Cardiac septum (tissue), 1 donor: ENCODE measurements around the gene DCST1. TPM values are rescaled to one million over a fixed set of nuclear protein-coding genes. Genes with fewer than 3 reads are reported as not detected.

Source experiments
- DNase-seq: peaks from one replicate; pipeline ENCODE4 v3.0.0-alpha.2; 2020; ENCODE audit warnings: low spot score
- intact Hi-C: fragments of 100-400 bp; cut with DNase I; formaldehyde crosslinking; loops from one replicate; pipeline ENCODE4 v1.14.0; 2022
- total RNA-seq: library from RNA; stranded (reverse); fragmentation: NEBNext Ultra II Directional; extraction: Animal tissue kit (Norgen Biotek cat#: 25700); gene quantifications from one replicate; pipeline ENCODE4 v1.2.1, GENCODE V29; 2021
- donor health status: DM: no; HTN: no; CAD: no.

DCST1 gene
- total RNA-seq, 1 donor from 2014 or later, result not detected

DNA sequence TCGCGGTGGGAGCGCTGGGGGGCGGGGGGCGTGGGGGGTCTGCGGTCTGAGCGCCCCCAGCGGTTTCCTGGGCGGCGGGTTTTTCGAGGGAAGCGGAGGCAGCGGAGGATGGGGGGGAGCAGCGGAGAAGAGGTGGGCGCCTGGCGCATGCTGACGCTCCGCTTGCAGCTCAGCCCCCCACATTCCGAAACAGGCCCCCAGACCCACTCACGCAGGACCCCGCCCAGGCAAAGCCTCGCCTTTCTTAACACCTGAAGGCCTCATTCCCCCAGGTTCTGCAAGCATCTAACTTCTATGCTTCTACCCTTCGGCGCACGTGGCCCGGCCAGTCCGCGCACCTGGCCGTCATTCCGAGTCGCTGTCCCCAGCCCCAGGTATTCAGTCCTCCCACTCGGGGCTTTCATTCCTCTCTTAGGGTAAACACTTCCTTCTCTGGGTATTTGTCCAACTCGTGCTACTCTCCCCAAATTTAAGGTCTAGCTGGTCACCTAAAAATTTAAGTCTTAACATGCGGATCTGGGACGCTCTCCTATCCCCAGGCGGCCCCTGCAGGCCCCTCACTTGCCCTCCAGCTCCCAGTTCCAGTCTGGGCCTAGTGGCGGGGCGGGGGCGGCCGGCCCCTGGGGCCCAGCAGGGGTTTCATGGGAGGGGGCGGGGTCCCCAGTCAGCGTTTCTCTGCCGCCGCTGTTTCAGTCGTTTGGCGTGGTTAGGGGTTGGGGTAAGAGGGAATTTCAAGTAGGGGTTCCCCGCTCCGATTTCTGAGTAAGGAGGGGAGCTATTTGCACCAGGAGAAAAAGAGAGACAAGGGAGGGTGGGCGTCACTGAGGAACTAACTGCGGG, 33.8 kb upstream of the DCST1 start:
- intact Hi-C loops, result loop anchor here (2.0 kb wide), 4 partner anchors 17 to 441 kb away; partner anchors contain the start of genes CKS1B and UBE2Q1

DNA sequence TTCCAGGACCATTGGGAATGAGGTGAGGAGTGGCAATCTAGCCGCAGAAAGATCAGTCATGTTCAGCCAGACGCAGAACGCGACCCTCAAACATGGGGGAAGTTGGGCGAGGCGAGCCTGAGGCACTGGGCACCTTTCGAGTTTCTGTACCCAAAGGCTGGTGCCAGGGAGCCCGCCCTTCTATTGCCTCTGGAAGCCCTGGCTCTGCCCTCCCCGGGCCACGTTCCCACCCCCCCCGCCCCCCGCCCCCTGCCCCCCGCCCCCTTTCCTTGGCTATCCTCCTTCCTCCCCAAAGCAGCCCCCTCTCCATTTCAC, 33.3 kb upstream of the DCST1 start:
- intact Hi-C loops, result loop anchor here (2.0 kb wide), 3 partner anchors 16 to 442 kb away; partner anchors contain the start of genes CKS1B and UBE2Q1

More for the DNA sequence above, 33.8 kb upstream of the DCST1 start:
- no peak for DNase-seq

DNA sequence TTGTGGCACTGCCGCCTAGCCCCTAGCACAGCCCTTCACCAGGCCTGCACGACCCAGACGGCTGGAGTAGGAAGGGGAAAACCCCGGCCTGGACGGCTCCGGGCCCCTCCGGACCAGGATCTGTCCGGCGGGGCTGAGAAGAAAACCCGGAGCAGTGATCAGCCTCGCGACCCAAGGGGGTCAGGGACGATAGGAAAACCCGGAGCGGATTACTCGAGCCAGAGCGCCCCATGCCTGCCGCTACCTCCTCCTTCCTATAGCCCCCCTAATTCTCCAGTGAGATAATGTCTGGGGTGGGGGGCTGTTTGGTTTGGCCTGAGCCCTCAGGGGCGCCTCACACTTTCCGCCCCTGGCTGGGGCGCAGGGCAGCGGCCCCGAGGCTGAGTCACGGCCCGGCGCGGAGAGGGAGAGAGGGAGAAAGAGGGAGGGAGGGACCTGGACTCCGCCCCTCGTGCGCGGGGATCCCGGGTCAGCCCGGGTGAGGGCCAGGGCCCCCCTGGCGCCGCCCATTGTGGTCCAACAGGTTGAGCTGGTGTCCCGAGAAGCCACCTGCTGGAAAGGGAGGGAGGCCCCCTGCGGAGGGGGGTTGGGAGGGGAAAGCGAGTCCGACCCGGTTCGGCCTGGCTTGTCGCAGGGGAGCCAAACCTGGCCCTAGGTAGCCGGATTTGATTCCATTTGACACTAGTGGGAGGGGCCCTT, 32.7 kb upstream of the DCST1 start:
- intact Hi-C loops, result loop anchor here (2.0 kb wide), 3 partner anchors 16 to 442 kb away; partner anchors contain the start of genes CKS1B and UBE2Q1

More for the DNA sequence above, 33.3 kb upstream of the DCST1 start:
- no peak for DNase-seq

DNA sequence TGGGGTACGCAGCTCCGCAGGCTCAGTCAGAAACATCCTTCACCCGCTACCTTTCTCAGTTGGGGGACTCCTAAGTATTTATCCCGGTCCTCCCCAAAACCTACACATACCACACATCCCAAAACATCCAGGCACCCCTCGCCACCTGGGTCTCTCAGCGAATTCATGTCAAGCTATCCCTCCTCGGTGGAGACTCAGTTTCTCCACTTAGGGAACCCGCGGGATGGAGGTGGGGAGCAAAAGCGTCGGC, 32.3 kb upstream of the DCST1 start:
- no peak for DNase-seq
- intact Hi-C loops, result loop anchor here (2.0 kb wide), 3 partner anchors 15 to 443 kb away; partner anchors contain the start of genes CKS1B and UBE2Q1

More for the DNA sequence above, 32.7 kb upstream of the DCST1 start:
- peak; percentile 93 for DNase-seq

DNA sequence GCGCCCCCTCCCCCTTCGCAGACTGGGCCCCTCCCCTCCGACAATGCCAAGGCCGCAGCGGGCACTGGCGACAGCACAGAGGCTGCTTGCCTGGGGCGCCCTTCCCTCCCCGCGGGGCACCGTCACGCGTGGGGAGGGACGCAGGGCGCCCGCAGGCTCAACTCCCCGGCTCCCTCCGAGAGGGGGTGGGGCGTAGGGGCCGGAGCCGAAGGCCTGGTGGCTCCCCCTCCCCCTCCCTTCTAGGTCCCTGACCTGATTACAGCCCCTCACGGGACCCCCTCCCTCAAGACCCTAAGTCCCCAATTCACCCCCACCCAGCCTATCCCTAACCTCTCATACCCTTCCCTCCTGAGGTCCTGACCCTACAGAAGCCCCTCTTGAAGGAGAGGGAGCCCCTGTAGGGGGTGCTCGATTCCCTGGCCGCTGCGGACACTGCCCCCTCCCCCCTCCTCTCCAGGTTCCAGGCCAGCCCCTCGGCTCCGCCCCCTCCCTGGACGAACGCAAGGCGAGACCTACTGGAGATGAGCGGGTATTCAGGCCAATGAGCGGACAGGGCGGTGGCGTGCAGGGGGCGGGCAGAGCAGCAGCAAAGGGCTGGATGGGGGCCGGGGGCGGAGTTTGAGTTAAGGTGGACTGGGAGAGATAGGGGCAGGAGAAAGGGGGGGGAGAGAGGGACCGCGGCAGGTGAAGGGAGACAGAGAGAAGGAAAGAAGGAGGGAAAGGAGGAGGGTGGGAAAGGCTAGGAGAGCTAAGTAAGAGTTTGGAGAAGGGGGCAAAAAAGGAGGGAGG, 31.8 kb upstream of the DCST1 start:
- intact Hi-C loops, result loop anchor here (2.0 kb wide), 4 partner anchors 15 to 443 kb away; partner anchors contain the start of genes ADAM15, CKS1B and UBE2Q1
- DNase-seq, result peak; percentile 100

DNA sequence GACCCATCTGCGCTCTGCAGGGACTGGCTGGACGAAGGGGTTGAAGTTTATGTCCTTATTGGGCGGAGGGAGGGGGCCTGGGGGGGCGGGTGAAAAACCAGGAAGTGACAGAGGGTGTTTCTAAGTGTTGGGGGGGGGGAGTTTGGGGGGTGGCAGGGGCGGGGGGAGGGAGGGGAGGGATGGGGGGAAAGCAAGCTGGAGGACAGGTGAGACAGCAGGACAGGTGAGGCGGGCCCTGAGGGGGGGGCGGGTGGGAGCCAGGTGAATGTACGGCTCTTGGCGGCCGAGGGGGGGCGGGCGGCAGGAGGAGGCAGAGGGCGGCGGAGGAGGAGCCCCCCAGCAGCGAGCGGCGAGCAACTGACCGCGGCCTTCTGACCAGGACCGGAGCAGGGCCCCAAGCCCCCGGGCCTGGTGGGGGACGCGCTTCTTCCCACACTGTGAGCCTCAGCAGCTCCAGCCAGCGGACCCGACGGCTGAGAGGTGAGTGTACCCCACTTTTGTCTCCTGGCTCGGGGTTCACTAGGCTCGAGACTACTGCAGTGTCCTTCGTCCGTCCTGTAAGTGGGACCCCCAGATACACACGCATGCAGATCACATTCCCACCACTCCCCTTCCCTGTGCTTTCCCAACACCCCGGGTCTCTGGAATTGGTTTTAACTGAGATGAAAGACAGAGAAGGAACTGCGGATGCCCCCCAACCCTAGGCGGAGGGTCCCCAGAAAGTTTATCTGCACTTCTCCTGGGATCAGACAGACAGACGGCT, 31.0 kb upstream of the DCST1 start, which contains the start of gene ZBTB7B:
TSS of gene ZBTB7B (plus strand) at position 339 of the 763 bp plus-strand sequence. CDS start 11,859 bp downstream, outside the sequence.
- DNase-seq, result no peak
- intact Hi-C loops, result loop anchor here (2.0 kb wide), 1 partner anchor 48 kb away; the partner anchor contains the start of gene ADAM15

DNA sequence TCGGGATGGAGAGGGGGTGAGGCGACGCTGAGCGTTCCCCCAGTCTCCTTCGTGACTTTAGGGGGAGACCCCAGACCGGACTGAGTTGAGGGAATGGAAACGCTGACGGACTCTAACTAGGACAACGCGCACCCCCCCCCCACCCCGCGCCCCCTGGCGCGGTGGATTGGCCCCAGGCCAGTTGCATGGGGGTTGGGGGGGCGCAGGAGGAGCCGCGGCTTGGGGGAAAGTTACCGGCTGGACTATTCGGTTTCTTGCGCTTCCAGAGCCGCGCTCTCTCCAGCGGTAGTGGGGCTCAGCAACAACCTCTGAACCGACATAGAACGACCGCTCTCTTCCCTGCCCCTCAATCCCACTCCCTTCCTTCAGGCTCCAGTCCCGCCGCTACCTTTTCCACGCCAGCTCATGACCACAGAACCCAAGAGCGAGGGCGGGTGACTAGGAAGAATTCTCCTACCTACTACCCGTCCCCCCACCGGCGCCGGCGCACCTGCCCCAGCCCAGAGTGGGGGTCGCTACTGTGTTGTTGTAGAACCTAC, 30.3 kb upstream of the DCST1 start:
- no peak for DNase-seq
- intact Hi-C loops, result loop anchor here (2.0 kb wide), 1 partner anchor 48 kb away; the partner anchor contains the start of gene ADAM15

DNA sequence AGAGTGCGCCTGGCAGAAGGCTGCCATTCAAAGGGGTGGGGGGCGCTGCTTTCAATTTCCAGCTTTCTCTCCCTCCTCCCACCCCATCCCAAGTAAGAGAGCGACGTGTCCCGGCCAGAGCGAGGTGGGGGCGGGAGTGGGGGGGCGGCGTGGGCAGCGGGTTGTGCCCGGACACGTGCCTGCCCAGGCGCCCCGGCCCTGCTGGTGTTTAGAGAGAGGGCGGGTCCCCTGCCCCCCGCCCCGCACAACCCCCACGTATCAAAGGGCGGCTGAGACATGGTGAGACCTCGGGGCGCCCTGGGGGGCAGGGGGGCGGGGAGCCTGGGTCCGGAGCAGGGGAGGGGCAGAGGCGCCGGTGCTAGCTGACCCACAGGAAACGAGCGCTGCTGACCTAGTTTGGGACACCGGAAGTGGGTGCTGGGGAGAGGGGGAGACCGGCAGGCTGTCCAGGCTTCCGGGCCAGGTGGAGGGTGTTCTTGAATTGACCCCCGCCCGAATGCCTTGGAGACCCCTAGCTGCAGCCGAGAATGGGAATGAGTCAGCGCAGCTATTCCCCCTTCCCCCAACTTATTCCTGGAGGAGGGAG, 29.8 kb upstream of the DCST1 start:
- DNase-seq, result peak; percentile 90
- intact Hi-C loops, result loop anchor here (2.0 kb wide), 1 partner anchor 47 kb away; the partner anchor contains the start of gene ADAM15

DNA sequence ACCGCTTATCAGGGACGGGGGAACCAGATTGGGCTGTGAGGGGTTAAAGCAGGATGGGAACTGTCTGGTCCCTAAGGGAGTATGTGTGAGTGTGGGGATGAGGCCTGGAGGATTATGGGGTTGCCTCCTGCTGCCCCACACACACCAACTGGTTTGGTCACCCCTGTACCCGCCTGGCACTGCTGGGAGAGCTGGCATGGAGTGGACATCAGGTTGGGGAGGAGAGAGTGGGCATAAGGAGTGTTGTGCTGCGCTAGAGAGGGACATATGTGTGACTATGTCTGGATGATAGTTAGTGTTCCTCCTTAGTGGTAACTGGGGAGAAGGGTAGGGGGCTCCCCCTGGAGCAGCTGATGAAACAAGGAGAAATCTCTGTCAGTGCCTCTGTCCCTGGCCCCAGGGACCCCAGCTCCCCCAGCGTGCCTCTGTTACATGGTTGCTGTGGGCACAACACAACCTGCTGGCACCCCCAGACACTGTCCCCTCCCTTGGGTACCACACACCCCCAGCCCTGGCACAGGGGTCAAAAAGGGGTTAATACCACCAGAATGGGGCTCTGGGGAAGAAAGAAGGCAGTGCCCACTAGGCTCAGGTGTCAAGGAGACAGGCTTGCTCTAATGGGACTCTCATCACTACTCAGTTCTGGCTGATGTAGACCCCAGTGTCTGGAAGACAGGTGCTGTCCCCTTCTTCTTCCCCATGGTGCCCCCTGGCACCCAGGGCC, 29.1 kb upstream of the DCST1 start:
- intact Hi-C loops, result no loop called here

DNA sequence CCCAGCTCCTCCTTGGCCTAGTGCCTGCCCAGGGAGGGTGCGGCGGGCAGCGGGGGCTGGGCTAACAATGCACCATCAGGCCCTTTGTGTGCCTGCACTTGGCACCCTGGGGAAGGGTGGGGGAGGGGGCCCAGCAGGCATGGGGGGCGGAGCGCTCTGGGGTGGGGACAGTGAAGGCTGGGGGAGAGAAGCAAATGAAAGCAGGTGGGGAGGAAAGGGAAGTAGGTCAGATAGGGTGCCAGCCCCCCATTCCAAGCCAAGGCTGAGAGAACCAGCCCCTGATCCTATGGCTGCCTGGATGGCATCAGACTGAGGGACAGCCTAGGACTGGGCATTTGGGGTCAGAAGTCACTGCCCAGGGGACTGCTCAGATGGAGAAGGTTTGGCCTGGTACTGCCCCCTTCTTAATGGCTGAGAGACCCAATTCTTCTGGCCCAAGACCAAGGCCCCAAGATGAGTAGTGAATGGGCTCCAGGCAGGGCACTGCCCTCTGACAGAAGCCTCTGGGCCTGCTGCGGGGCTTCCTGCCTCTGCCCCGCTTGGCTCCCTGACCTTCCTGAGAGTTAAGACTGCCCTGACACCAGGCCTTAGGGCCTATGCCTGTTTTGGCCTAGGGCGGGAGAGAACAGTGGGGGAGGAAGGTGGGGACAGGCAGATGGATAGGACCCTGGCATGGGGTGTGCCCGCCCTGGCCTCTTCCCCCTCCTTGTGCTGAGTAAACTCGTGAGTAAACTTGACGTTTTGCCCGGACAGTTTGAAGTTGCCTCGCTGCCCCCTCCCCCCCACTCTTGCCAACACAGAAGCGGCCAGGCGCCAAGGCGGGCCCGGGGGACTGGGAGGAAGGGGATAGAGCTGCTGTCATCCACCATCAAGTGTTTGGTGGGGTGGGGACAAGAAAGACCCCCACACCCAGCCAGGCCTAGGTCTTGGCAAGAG, 28.3 kb upstream of the DCST1 start:
- intact Hi-C loops, result no loop called here
- peak; percentile 89 for DNase-seq

More for the DNA sequence above, 29.1 kb upstream of the DCST1 start:
- no peak for DNase-seq

DNA sequence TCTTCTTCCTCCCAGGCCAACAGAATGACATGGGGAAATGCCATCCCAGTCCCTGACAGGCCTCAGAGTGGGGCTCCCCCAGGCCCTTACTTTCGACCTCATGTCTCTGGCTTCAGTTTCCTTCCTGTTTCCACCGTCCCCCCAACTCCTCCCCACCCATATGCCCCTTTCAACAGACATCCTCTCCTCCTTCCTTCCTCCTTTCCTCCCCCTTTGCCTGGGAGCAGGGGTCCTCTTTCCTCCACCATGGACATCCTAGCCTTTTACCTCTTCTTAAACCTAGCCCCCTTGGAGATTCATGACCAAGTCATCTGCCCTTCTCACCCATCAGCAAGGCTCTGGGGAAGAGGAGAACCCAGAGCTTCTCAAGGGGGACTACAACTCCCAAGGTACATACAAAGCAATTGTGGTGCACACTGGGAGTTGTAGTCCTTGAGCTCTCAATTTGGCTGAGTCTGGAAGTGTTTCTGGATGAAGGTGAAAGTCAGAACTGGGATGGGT, 27.0 kb upstream of the DCST1 start:
- intact Hi-C loops, result no loop called here
- DNase-seq, result no peak

DNA sequence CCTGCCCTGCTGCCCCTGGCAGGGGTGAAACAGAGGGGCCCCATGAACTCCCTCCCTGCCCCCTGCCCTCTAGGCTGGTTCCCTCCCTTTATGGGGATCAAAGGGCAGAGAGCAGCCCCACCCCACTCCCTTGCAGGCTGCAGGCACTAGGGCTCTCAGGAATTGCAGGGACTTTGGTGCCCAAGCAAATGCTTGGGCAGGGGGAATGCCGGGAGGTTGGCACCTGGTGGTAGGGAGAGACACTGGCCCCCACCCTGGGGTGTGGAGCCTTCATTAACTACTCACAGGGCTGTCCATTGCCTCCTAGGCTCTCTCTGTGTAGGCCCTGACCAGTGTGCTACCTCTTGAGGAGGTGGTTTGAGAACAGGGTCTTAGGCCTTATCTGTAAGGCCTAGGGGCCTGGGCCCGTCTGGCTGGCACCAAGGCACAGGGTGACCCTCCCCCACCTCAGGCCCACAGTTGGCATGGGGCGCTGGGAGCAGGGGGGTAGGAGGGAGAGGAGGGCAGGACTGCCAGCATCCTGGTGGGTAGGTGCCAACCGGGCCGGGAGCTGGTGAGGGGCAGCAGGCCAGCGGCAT, 26.3 kb upstream of the DCST1 start:
- DNase-seq, result peak; percentile 86
- intact Hi-C loops, result no loop called here

DNA sequence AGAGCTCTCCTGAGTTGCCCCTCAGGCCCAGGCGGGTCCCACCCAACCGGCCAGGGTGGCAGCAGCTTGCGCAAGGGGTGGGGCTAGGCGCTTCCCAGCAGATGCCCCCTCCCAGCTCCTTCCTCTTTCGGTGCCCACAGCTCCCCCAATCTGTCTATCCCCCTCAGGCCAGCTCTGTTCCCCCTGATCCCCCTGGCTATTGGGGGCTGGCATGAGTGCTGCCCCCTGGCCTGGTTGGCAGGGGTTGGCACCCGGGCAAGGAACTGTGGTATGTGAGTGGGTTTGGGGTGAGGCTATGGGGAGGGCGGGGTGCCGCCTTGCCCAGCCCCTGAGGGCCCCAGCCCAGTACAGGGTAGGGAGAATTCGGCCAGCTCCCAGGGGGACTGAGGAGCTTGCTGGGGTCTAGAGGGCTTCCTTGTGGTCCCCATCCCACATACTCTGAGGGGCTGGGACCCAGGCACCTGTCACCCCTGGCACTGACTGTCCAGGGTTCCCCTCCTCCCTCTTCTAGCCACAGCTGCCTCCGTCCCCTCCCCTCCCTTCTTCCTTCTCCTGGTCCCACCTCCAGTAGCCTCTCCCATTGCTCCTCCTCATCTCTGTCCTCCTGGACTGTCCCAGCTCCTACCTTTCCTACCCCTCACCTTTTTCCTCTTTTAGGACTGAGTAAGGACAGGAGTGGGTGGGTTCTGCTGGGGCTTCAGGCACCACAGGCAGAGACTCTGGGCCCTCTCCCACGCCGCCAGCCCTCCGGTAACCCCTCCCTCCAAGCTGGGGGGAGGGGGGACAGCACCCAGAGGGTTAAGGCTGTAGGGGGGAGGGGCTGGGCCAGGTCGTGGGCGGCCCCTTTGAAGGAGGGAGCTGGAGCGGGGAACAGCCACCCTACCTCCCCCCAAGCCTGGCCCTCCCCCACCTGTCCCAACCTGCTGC, 25.3 kb upstream of the DCST1 start:
- intact Hi-C loops, result no loop called here
- DNase-seq, result no peak

DNA sequence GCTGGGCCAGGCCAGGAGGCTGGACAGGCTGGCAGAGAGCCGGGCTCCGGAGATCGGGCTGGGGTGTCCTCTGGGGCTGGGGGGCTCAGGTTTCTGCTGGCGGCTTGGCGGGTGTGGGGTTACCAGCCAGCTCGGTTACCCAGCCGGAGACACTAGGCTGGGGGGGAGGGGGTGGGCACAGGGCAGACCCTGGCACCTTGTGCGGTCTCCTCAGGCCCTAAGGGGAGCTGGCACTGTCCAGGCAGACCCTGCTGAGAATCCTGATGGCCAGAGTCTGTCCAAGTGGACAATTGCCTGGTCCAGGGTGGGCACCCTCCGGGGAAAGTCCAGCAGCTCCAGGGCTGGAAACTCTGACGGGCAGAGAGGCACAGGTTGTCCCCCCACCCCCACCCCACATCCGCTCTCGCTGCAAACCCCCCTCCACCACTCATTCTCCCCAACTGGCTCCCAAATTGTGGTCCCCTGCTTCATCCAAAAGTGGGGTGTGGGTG, 24.4 kb upstream of the DCST1 start:
- intact Hi-C loops, result no loop called here

DNA sequence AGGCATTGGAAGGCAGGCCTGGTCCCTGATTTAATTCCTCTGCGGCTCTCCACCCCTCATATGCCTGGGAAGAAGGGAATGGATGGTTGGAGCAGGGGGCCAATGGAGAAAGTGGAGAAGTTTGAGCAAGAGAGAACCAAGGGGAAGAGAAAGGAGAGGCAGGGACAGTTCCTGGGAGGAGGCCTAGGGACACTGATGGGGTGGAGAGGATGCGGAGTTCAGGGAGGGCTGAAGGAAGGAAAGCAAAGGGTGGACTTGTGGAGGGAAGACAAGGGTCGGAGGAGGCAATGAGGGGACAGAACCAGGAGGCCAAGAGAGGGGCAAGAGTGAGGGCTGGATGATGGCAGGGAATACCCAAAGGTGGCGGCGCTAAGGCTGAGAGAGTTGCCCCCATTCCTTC, 23.9 kb upstream of the DCST1 start:
- intact Hi-C loops, result no loop called here
- no peak for DNase-seq

More for the DNA sequence above, 24.4 kb upstream of the DCST1 start:
- DNase-seq, result no peak
